Stimulated activated CD4-positive, alpha-beta T cell treated with anti-CD3 and anti-CD28 coated beads, Interleukin-4, amount 100 ng/mL, for 4 hours (primary cell): Measurements from ENCODE around the gene EXOSC5.

Experiments used
- DNase-seq, 2 experiments: peaks; one replicate each; pipeline ENCODE4 v3.0.0-alpha.2; 2020

Gene EXOSC5

GRCh38 chr19:41339936-41340335 is 57.2 kb downstream of the EXOSC5 start:
- DNase-seq: no peak
